Upper lobe of left lung (tissue), 6 donors: ENCODE measurements around the gene HHIP. TPM values are rescaled to one million over a fixed set of nuclear protein-coding genes. Genes with fewer than 3 reads are reported as not detected.

Source experiments
- ATAC-seq, 2 donors: fragments of 200-7000 bp; cut with Tn5 transposase; one replicate each; pipeline ENCODE4 v1.9.1; 2022; ENCODE audit warnings: mild to moderate bottlenecking in 2 of 2, moderate library complexity in 2 of 2; ENCODE audit not compliant: low FRiP score in 2 of 2
- DNase-seq, 2 donors: peaks; one replicate each; pipeline ENCODE4 v3.0.0-alpha.2; 2019 to 2020
- H3K27ac ChIP-seq, 4 donors: fragments of 200-600 bp; sonication (generic); one replicate each; pipeline ENCODE4 v1.5.1; 2016 to 2019
- H3K27me3 ChIP-seq, 4 donors: fragments of 200-600 bp; sonication (generic); one replicate each; pipeline ENCODE4 v1.5.1; 2017 to 2019
- H3K36me3 ChIP-seq, 4 donors: fragments of 200-600 bp; sonication (generic); one replicate each; pipeline ENCODE4 v1.5.1; 2016 to 2019
- H3K4me1 ChIP-seq, 4 donors: fragments of 200-600 bp; sonication (generic); one replicate each; pipeline ENCODE4 v1.5.1; 2018 to 2019
- H3K4me3 ChIP-seq, 4 donors: fragments of 200-600 bp; sonication (generic); one replicate each; pipeline ENCODE4 v1.5.1; 2017 to 2019; ENCODE audit warnings: mild to moderate bottlenecking in 2 of 4, moderate library complexity in 1 of 4
- H3K9me3 ChIP-seq, 4 donors: fragments of 200-600 bp; sonication (generic); one replicate each; pipeline ENCODE4 v1.5.1; 2018 to 2019
- CTCF ChIP-seq, 6 experiments: fragments of 450-650 bp in 4 of 6; fragments of 200-600 bp in 2 of 6; sonication (generic) in 2 of 6; IDR thresholded peaks; one replicate each; pipeline ENCODE4 v1.5.1; 2016 to 2019; ENCODE audit warnings: antibody characterized with exemption in 6 of 6
- EP300 ChIP-seq, 4 donors: sonication (generic); formaldehyde crosslinking; IDR thresholded peaks; one replicate each; pipeline ENCODE4 v1.5.1; 2017; ENCODE audit warnings: antibody characterized with exemption in 4 of 4, control low read depth in 2 of 4
- POLR2A ChIP-seq, 4 donors: fragments of 450-650 bp; IDR thresholded peaks; one replicate each; pipeline ENCODE4 v1.5.1; 2016 to 2017; ENCODE audit warnings: antibody characterized with exemption in 4 of 4, mild to moderate bottlenecking in 2 of 4
- POLR2AphosphoS5 ChIP-seq, 2 donors: sonication (generic); formaldehyde crosslinking; IDR thresholded peaks; one replicate each; pipeline ENCODE4 v1.5.1; 2017; ENCODE audit warnings: antibody characterized with exemption in 2 of 2
- WGBS, 2 donors: methylation state at CpG; one replicate each; pipeline ENCODE4 v1.1.5; 2017 to 2018; 5-methylcytosine and 5-hydroxymethylcytosine counted together
- total RNA-seq, 6 donors: library from RNA; depleted of rRNA in 4 of 6; stranded (reverse); fragments of >200 nt in 4 of 6; gene quantifications; one replicate each; pipeline versions ENCODE4 v1.1.0 to v1.2.1, GENCODE V29; 2016 to 2021
- donor health status: DM: no; HTN: no; CAD: no; lungs with moderate emphysema.
- donor health status: DM: no; HTN: yes; CAD: no; lungs with severe emphysema.

Gene HHIP
- total RNA-seq, 6 donors from 2014 or later, result 19.3 to 144 (median 35.8) TPM

- Histone ChIP-seq H3K4me3 (no peak overlapping the region), H3K27ac (no peak overlapping the region), H3K27me3 (no peaks in the 10 kb centered on the region), H3K9me3 (no peaks in the 10 kb centered on the region), H3K36me3 (no peaks in the 10 kb centered on the region), H3K4me1 (no peaks in the 10 kb centered on the region)
- DNase-seq (no peak), ATAC-seq (no peak)
- TF ChIP-seq CTCF (IDR thresholded peaks at IDR 0.05), result no peak
- TF ChIP-seq EP300 (IDR thresholded peaks at IDR 0.05), result no peak
- TF ChIP-seq POLR2A (IDR thresholded peaks at IDR 0.05), result no peak
- no peak for TF ChIP-seq POLR2AphosphoS5 (IDR thresholded peaks at IDR 0.05)
Measured at GRCh38 chr4:144721994-144722393, 76.0 kb downstream of the HHIP start.

- ATAC-seq (no peak), DNase-seq (no peak)
- TF ChIP-seq CTCF (IDR thresholded peaks at IDR 0.05), result no peak
- TF ChIP-seq POLR2A (IDR thresholded peaks at IDR 0.05), result no peak
- no peak for TF ChIP-seq POLR2AphosphoS5 (IDR thresholded peaks at IDR 0.05)
Measured at GRCh38 chr4:144723471-144723870, 77.5 kb downstream of the HHIP start.

GRCh38 chr4:144729175-144729574 lies 83.2 kb downstream of the HHIP start:
- Histone ChIP-seq H3K36me3 (no peaks in the 10 kb centered on the region), H3K4me3 (no peak overlapping the region), H3K27me3 (no peaks in the 10 kb centered on the region), H3K27ac (no peak overlapping the region), H3K4me1 (no peaks in the 10 kb centered on the region), H3K9me3 (no peaks in the 10 kb centered on the region)
- DNase-seq (no peak), ATAC-seq (no peak)
- 89 to 93% methylated on average over 2 of the region's 2 CpGs for WGBS, 2 donors
- TF ChIP-seq POLR2A (IDR thresholded peaks at IDR 0.05) (no peak), CTCF (IDR thresholded peaks at IDR 0.05) (no peak), EP300 (IDR thresholded peaks at IDR 0.05) (no peak), POLR2AphosphoS5 (IDR thresholded peaks at IDR 0.05) (no peak)

More at GRCh38 chr4:144723471-144723870, 77.5 kb downstream of the HHIP start:
- H3K4me3 ChIP-seq, result no peak overlapping the region
- H3K9me3 ChIP-seq, result no peaks in the 10 kb centered on the region
- no peaks in the 10 kb centered on the region for H3K4me1 ChIP-seq
- no peaks in the 10 kb centered on the region for H3K27me3 ChIP-seq
- no peak overlapping the region for H3K27ac ChIP-seq
- H3K36me3 ChIP-seq, result no peaks in the 10 kb centered on the region

- ATAC-seq (no peak), DNase-seq (no peak)
- H3K27me3 ChIP-seq, result no peaks in the 10 kb centered on the region
- no peak overlapping the region for H3K27ac ChIP-seq
- no peak for TF ChIP-seq CTCF (IDR thresholded peaks at IDR 0.05)
- H3K9me3 ChIP-seq, result no peaks in the 10 kb centered on the region
- H3K4me1 ChIP-seq, result no peaks in the 10 kb centered on the region
- no peaks in the 10 kb centered on the region for H3K36me3 ChIP-seq
- WGBS, 2 donors, result 74 to 77% methylated on average over 4 of the region's 4 CpGs
- H3K4me3 ChIP-seq, result no peak overlapping the region
Measured at GRCh38 chr4:144732584-144733428, 86.8 kb downstream of the HHIP start.

- no peaks in the 10 kb centered on the region for H3K4me1 ChIP-seq
- ATAC-seq, result no peak
- DNase-seq, result no peak
- TF ChIP-seq EP300 (IDR thresholded peaks at IDR 0.05) (no peak), POLR2AphosphoS5 (IDR thresholded peaks at IDR 0.05) (no peak), POLR2A (IDR thresholded peaks at IDR 0.05) (no peak), CTCF (IDR thresholded peaks at IDR 0.05) (no peak)
- 63 to 70% methylated on average over 2 of the region's 2 CpGs for WGBS, 2 donors
- H3K36me3 ChIP-seq, result no peaks in the 10 kb centered on the region
- H3K27me3 ChIP-seq, result no peaks in the 10 kb centered on the region
- no peak overlapping the region for H3K27ac ChIP-seq
- no peaks in the 10 kb centered on the region for H3K9me3 ChIP-seq
- no peak overlapping the region for H3K4me3 ChIP-seq
Measured at GRCh38 chr4:144733566-144733965, 87.6 kb downstream of the HHIP start.
